Stimulated activated CD4-positive, alpha-beta T cell treated with anti-CD3 and anti-CD28 coated beads, Interleukin-4, amount 100 ng/mL, for 1 hour (primary cell): ENCODE measurements around the gene SLC35B2.

Source experiments
- DNase-seq: peaks from one replicate; pipeline ENCODE4 v3.0.0-alpha.2; 2020

The SLC35B2 gene

DNA sequence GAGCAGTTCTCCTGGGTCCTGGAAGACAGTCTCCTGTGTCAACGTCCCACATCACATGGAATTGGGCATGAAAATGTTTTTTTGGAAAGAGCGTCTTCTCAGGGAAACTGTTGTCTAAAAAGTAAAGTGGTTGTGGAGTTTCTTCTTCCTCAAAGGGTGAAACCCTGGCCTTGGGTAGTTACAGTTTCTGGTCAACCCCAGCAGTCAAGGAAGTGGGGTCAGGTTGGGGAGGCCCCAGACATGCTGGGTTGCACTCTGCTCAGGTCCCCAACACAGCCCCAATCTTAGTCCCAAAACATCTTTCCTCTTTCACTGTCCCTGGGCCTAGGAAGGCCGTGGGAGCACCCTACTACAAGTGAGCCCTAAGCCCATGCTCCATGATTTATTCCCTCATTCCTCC, 9.0 kb upstream of the SLC35B2 start:
- no peak for DNase-seq

DNA sequence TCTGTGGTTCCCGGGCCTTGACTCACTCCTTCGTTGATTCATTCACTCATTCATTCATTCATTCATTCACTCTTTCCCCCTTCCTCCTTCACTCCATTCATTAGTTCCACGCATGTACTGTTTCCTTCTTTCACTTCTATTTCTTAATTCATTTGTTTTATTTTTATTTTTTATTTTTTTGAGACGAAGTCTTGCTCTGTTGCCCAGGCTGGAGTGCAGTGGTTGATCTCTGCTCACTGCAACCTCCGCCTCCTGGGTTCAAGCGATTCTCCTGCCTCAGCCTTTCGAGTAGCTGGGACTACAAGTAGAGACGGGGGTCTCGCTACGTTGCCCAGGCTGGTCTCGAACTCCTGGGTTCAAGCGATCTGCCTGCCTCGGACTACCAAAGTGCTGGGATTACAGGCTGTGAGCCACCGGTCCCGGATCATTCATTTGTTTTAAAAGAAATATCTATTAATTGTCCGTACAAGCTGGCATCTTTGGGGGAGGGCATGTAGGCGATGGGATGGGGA, 8.4 kb upstream of the SLC35B2 start:
- DNase-seq: no peak

DNA sequence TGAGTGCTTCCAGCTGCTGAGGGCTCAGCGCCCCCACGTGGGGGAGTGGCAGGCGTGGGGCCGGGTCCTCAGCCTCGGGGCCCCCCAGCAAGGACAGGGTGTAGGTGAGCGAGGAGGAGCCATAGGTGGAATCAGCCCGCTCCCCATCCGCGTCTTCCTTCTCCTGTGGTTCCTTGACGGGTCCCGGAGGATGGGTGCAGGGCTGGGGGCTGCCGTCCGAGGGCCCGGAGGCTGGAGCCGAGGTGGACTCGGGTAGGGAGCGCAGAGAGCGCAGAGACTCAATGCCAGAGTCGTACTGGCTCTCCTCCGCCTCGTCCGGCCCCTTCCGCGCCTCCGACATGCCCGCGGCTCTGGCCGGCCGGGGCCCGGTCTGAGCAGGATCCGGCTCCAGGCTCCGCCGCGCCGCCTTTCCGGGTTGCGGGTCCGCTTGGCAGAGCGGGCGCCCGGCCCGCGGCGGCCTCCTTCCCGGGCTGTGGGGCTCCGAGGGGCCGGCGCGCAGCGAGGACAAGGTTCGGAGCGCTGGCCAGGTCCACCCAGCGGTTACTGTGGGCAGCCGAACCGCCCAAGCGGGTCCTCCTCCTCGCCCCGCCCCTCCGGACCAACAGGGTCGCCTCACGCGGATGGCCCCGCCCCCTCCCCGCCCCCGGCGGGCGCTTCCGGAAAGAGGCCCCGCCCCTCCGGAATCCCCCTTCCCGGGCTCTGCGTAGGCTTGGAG, 7.8 kb upstream of the SLC35B2 start, which contains the start of gene NFKBIE:
NFKBIE (minus strand) TSS at position 545 of the 715 bp plus-strand sequence; CDS start at position 340, 205 bp downstream.
- DNase-seq: peak; percentile 96

DNA sequence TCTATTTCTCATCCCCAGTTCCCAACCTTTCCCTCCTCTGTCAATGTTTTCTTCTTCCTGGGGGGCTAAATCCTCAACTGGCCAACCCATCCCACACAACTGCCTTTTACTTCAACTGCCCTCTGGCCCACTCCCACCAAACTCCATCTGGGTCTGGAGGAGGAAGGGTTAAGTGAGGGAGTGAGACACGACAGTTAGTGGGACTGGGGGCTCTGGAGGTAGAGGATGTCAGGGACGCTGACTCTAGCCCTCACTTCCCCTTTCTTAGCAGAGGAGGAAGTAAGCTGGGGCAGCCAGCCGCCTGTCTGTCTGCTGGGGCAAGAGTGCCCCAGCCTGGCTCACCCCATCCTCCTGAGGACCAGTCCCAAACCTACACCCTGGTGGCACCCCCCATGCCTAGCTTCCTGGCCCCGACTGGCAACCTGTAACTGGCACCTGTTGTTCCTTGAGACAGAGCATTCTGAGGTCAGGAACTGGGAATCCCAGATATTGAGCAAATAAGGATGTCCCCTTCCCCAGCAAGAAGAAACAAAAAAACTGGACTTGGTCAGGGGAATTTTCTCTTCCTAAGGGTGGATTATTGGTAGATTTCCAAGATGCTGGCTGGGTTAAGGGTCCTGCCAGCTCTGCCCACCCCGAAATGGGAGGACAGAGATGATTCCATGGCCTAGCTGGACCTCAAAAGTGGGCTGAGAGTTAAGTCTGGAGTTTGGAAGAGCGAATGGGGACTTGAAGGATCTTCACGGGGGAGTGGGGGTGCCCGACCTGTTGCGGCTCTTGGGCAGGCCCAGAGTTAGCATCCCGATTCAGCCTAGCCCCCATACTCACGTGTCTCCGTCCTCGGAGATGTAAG, 7.1 kb upstream of the SLC35B2 start:
- DNase-seq: peak; percentile 33

DNA sequence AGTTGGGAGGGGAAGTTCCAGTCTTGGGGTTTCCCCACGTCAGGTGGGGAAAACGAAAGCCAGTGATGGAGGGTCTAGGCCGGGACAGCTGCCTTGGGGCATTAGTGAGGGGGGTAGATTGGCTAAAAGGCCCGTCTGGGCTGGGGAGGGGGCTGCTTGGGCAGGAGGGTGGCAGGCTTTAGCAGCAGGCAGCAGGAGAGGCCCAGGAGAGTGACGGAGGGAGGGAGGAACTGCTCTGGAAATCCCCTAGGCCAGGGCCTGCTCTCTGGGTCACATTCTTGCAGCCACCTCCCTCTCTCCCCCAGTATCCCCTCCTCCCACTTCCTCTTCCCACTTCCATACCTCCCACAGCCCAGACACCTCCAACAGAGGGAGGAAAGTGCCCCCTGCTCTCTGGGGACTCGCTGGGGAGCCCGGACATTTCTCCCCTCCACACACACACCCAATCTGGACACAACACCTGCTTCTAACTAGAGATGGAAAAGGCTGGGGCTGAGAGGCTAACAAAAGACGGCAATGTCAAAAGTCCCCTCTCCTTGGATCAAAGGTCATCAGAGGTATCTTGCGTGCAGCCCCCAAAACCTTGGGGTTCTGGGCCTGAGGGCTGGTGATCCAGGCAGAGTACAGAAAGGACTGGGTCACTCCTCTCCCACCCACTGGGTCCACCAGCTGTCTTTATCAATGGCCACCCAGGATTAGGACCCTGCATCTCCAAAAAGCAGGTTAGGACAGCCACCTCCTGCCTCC, 6.2 kb upstream of the SLC35B2 start:
- peak; percentile 35 for DNase-seq

DNA sequence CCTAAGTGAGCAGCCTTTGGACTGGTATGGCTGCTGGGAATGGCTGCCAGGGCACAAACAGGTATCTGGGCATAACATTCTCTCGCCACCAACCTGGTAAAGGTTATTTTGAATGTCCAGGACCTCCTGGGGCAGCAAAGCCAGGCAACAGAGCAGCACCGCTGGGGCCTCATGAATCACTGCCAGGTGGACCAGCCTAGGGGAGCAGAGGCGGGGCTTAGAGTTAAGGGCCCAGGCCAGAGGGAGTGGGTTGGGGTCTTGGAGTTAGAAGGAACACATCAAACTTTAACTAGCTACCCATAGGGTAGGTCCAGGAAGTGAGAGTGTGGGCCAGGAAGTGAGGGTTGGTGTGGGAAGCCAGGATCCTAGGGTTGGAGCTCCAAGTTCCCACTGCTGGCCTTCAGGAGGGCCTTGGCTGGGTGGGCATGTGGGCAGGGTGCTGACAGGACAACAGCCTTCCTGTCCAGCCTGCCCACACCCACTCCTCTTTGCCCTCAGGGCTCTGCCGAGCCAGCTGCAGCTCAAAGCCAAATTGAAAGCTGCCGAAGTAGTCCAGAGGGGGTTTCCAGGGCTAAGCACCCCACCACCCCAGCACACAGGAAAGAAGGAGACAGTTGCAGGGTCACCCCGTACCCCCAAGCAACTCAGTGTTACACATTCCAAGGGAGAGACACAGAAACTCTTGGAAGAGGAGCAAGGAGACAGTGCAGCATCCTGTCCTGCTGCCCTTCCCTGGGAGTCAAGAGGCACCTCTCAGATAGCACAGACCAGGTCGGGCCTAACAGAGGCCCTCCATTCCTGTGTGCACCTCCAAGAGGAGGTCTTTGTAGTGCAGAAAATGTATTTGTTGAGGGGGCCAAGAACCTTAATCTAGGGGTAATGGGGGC, 5.4 kb upstream of the SLC35B2 start:
- no peak for DNase-seq

DNA sequence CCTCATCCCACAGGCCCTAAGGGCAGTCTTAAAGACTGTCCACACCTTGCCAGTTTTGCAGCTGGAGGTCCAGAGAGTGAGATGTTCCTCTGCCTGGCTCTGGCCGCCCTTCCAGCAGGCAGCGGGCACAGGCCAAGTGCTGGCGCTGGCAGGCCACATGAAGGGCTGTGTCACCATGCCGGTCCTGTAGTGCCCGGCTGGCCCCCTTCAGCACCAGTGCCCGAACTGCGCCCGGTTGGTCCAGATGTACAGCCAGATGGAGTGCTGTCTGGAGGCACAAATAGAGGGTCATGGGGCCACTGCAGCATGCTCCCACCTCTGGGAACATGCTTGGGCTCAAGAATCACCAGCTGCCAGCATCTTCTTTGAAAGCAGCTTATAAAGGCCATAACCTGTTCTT, 4.3 kb upstream of the SLC35B2 start:
- no peak for DNase-seq

DNA sequence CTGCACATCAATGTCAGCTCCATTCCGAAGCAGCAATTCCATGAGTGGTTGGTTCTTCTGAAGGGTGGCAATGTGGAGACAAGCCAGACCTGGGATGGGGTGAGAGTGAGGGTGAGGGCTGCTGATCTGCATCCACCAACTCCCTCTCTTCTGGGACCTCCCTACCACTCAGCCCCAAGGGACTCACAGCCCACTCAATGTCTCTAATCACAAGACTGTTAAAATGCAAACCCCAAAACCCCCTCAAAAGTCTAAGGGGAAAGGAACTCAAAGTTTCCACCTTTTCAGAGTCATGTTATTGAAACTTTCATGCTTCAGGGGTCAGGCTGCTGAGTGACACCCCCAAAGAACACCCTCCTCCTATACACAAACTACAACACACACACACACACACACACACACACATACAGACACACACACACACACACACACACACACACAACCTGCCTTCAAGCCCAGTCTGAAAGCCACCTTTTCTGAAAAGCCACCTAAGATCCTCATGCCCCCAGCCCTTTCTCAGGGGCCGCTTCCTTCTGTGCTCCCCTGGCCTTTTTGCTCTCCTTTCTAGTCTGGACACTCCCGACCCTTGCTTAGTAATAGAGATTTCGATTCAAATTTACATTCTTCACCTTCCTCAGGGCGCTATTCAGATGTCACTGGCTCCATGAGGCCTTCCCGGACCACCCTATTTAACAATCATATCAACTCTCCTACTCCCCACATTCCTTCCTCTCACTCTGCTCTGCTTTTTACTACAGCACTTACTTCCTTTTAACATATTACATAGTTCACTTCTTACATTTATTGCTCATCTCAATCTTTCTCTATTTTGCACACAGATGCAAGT, 3.3 kb upstream of the SLC35B2 start:
- no peak for DNase-seq

DNA sequence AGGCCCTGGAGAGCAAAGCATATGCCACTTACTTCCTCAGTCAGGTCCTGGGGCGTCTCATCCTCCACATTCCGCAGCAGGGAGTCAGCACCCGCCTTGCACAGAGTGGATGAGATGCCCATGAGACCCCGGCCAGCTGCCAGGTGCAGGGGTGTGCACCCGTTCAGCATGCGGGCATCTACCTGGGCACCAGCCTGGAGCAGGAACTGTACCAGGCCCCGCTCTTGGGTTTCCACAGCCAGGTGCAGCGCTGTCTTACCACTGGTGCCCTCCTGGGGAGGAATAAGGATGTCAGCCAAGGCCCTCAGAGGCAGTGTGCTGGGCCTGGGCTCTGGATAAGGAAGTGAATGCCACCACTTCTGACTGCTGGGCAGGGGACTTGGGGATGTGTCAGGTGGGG, 2.7 kb upstream of the SLC35B2 start:
- no peak for DNase-seq

DNA sequence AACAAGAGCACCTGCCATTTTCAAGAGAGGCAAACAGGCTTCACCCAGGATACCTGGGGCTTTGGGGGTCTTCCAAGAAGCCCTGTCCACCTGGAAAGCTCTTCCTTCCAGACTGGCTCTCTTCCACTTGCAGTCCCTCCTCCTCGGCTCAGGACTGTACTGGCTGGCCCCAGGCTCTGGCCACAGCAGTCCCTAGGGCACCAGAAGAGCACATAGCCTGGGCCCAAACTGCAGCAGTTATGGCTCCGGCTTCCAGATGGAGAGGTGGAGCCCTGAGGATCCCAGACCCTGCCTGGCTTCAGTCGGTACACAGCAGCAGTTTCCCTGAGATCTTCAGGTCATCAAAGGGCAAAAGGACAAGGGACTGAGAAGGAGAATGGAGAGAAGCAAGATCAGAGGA, 1.6 kb upstream of the SLC35B2 start:
- no peak for DNase-seq

DNA sequence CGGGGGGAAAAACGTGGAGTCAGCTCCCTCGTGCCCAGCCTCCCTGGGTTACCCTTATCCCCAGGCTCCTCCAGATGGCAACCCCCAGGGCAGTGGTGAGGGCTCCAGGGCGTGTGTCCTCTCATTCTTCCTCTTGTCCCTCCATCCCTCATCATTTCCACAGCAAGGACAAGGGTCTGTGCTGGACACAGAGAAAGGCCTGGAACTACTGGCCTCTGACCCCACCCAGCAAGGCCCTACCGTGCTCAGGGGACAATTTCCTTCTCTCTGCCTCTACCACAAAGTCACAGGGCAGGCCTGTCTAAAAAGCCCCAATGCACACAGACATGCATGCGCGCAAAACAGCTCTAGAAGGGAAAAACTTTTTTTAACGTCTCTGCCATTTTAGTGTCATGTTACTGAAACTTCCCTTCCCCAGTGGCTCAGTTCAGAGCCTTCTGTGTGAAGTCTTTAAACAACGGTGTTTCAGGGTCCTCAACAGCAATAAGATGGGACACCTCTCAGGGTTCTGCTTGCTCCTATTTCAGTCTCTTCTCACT, 1.1 kb upstream of the SLC35B2 start:
- no peak for DNase-seq

DNA sequence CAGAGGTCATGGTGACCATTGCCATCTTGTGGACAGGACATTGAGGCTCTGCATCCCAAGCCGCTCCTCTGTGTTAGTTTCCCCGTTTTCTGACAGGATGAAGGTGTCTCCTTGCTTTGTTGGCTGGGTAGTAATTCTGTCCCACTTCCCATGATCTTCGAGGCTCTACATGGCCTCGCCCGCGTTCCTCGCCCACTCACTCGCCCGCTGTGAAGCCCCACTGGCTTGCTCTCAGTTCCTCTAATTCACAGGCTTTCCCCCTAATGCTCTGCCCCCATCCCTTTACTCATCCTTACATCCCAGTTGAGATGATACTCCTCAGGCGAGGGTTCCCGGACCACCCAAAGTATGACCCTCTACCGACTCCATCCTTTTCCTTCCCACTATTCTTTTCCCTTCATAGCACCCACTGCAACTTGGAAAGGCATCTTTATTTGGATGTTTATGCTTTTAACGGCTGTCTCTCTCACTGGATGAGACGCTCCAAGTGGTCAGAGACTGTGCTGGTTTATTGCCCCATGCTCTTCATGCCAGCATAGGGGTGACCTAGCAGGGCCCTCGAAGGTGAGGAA, 511 bp upstream of the SLC35B2 start:
- no peak for DNase-seq

DNA sequence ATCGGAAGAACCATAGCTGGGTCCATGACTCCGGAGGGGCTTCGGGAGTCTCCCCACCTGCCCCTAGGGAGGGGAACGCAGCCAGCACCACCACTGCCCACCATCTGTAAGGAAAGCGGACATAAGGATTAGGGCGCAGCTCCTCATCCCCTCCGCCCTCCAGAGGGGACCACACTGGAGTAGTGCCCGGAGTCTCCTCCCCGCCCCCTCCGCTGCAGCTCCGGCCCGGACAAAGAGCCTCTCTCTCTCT, 628 bp downstream of the SLC35B2 start:
- DNase-seq: no peak

DNA sequence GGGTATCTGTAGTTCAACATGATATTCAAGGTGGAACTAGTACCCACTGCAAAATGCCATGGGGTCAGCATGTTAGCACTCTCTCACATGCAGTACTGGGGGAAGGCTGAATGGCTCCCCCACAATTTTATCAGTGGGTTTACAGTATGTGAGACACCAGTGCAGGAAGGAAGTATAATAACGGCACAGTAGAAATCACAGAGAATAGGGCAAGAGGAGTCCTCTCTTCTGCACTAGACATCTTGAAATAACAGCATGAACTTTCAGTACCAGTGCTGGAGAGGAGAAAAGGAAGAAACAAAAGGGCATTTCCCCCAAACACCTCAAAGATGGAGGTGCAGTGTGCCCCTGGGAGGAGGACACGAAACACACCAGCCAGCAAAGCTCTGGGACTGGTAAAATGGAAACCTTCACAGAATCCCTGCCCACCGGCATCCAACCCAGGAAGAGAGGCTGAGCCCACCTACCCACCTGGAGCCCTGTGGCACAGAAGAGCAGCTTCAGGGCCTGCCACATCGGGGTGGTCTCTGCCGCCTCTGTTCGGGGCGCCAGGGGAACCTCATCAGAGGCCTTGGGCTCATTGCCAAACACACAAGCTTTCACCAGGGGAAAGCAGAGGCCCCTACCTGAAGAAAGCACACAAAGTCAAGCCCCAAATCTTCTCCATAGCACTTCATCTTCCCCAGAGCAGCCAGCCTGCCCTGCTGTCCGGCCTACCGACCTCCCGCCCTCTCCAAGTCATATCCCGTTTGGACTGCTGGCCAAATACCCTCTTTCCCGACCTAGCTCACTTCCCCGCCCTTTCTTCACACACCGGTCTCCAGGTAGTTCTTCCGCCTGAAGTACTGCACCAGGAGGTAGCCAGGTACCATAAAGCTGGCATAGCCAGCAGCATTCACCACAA, 1.2 kb downstream of the SLC35B2 start:
- DNase-seq: no peak

DNA sequence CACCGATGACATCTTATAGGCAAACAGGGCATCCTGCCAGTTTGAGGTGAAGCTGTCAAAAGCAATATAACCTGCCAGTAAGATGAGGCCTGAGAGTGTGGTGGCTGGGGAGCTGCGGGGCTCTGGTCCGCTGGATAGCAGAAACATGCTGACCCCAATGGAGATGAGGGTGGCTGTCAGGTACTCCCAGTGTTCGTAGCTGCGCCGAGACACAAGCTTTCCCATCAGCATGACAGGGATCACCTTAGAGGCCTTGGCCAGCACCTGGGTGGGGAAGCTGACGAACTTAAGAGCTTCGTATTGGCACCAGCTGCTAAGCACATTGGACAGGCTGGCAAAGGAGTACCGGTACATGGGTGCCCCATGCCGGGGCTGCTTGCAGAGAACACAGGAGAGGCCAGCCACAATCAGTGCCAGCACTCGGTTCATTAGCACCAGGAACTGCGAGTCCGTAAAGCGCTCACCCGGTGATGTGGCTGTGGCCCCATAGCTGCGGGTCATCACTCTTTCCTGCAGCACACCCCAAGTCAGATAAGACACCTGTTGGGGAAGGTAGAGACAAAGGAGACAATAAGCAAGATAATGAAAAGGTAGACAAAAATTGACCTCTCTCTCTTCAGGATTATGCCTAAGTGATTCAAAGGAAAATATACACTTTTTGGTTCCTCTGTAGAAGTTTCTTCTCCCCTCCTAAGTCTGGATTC, 2.1 kb downstream of the SLC35B2 start:
- peak; percentile 43 for DNase-seq

DNA sequence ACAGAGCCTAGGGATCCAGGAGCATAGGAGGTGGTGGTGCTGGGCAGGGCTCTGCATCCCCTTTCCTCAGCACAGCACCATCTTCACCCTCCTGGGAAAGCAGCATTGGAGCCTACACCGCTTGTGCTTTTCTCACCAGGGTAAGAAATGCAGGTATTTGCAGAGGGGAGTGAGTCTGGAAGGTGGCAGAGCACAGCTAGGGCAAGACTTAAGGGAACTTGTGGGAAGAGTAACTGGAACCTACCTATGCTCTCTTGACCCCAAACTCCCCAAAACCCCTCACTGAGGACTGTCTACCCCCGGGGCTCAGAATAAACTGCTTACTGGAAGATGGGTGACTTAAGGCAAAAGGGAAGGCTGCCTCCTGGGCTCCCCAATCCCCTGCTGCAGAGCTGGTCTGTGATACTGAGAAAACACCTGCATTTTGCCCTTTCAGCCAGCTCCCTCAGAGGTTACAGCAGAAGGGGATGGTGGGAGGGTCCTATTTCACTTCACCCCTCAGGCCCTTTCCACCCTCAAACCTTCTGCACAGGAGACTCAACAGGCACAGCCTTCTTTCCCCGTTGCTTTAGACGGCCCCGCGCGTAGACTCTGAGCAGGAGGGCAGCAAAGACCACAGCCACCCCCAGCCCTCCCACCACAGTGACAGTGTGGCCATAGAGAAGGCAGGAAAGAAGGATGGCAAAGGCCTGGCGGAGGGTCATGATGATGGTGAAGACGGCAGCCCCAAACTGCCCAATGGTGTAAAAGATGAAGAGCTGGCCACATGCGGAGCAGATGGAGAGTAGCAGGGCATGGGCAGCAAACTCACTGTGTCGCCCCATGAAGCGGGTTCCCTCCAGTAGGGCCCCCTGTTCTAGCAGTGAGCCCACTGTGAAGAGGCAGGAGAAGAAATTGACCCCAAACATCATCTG, 2.9 kb downstream of the SLC35B2 start:
- peak; percentile 28 for DNase-seq

DNA sequence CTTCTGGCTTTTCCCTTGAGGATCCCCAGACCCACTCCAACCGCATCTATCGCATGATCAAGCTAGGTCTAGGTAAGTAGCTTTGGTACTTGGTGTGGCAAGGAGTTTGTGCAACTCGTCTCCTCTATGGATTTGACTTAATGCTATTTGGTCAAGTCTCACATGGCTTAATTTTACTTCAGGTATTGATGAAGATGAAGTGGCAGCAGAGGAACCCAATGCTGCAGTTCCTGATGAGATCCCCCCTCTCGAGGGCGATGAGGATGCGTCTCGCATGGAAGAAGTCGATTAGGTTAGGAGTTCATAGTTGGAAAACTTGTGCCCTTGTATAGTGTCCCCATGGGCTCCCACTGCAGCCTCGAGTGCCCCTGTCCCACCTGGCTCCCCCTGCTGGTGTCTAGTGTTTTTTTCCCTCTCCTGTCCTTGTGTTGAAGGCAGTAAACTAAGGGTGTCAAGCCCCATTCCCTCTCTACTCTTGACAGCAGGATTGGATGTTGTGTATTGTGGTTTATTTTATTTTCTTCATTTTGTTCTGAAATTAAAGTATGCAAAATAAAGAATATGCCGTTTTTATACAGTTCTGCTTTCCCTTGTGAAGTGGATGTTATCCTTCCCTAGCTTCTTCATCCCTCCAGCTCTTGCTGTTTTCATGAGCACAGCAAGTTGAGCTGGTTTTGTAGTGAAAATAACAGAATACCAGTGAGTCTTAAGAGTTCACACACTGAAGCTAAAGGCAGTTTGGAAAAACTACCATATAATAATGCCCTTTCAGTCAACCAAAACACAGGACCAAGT, 3.8 kb downstream of the SLC35B2 start:
- DNase-seq: peak; percentile 50
